Measurements from ENCODE around the gene HARBI1. TPM values are rescaled to one million over a fixed set of nuclear protein-coding genes. Genes with fewer than 3 reads are reported as not detected.

HARBI1 gene
- total and polyA plus RNA-seq, 2 of the 8 experiments (the other 6 are each of a cell fraction or from before 2014, with no cell fraction given), result 3.8 to 5.1 TPM

DNA sequence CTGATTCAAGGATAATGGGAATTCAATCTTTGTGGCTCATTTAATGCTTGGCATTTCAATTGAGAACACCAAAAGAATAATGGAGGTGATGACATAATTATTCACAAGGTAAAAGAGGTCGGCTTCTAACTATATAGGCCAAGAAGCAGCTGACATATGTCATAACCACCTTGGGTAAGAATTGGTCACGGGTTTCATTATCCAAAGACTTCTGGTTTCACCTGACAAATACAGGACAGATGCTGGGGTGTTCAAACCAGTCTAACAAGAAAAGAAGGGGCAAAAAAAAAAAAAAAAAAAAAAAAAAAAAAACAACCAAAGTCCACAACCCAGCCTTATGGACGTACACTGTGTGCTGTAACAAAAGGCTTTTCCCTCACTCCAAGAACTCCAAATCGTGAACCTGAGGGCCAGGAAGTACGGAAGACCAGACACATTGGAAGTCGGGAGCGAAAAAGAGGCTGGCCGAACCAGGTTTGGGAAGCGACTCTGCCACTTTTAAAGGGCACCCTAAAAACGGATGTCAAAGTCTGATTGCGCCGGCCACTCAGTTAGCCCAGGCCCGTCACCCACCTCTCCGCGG is 385 bp downstream of the HARBI1 start:
- no peak overlapping the region; the same call in 1 of the 2 replicates for H2BK15ac ChIP-seq (ENCODE audit: low read length)
- H4K20me1 ChIP-seq (replicated peaks in 1 of 2; ENCODE audit: control insufficient read depth in 1 of 2, insufficient read depth in 2 of 2, low read length in 2 of 2), result no peaks in the 10 kb centered on the region
- H3K23ac ChIP-seq (ENCODE audit: insufficient read length), result no peak overlapping the region
- no peaks in the 10 kb centered on the region for H3K27me3 ChIP-seq (replicated peaks in 1 of 4; ENCODE audit: control insufficient read depth in 3 of 4, extremely low read depth in 1 of 4, insufficient read depth in 3 of 4, low read length in 3 of 4)
- H4K91ac ChIP-seq (replicated peaks; ENCODE audit: insufficient read length, low read length), result no peak overlapping the region
- H3K4ac ChIP-seq (replicated peaks; ENCODE audit: insufficient read length, low read depth, low read length), result no peak overlapping the region
- H3K9ac ChIP-seq (replicated peaks in 1 of 4; ENCODE audit: extremely low read depth in 1 of 4, low read depth in 3 of 4, low read length in 3 of 4), result peak overlapping the region in 3 of 4 experiments; percentile 80 to 100 (median 95); a peak in 6 of 7 replicates
- no peak overlapping the region for H3K56ac ChIP-seq (replicated peaks; ENCODE audit: insufficient read length, low read depth, low read length)
- 0 out of 8 replicates have a peak, but pooled peaks cover 0 to 4% (median 0%) of the 10 kb centered on the region in 4 experiments for H3K36me3 ChIP-seq (ENCODE audit: control insufficient read depth in 2 of 4, insufficient read depth in 4 of 4, low read length in 3 of 4)
- FAIRE-seq, result no peak
- WGBS, 2 experiments (ENCODE audit: extremely low coverage in 1 of 2, insufficient coverage in 1 of 2, insufficient read length in 1 of 2, insufficient replicate concordance in 2 of 2, low coverage in 1 of 2, low lambda C conversion rate in 2 of 2, missing lambda C conversion rate in 1 of 2), result 12% methylated on average over 15 of the region's 15 CpGs; no CpG with 5 or more reads in 1 of the 2 experiments
- peaks cover 5% of the 10 kb centered on the region; the same call in 1 of the 2 replicates for H3K79me1 ChIP-seq (ENCODE audit: low read depth, low read length)
- peak overlapping the region; percentile 85 to 99 (median 97) for H3K4me3 ChIP-seq (ENCODE audit: extremely low read depth in 1 of 4, insufficient read depth in 2 of 4, low read depth in 3 of 4, low read length in 4 of 4)
- H2BK12ac ChIP-seq (ENCODE audit: low read depth, low read length), result no peak overlapping the region
- H2BK20ac ChIP-seq (ENCODE audit: low read length), result no peak overlapping the region
- peaks cover 0 to 32% of the 10 kb centered on the region in 2 experiments; a peak in 3 of 4 replicates for H3K79me2 ChIP-seq (ENCODE audit: control insufficient read depth in 1 of 2, insufficient read depth in 2 of 2, low read length in 2 of 2)
- no peak overlapping the region for H2BK120ac ChIP-seq (replicated peaks; ENCODE audit: low read depth, low read length)
- peak overlapping the region; percentile 91 for H2AFZ ChIP-seq (ENCODE audit: low read length)
- peak overlapping the region; percentile 17; the same call in 1 of the 2 replicates for H4K8ac ChIP-seq (ENCODE audit: extremely low read depth, insufficient read depth, low read length)
- H3K14ac ChIP-seq (ENCODE audit: insufficient read length), result no peak overlapping the region
- no peaks in the 10 kb centered on the region; a peak in 1 of 7 replicates for H3K4me1 ChIP-seq (replicated peaks in 1 of 4; ENCODE audit: control insufficient read depth in 3 of 4, insufficient read depth in 4 of 4, low read length in 3 of 4)
- no peak for DNase-seq (ENCODE audit: low read depth in 1 of 2, low spot score in 2 of 2)
- peak overlapping the region; percentile 98 for H3K27ac ChIP-seq (ENCODE audit: low read depth, low read length)
- ChIA-PET POLR2A (ENCODE audit: partially characterized antibody) (interaction anchor here (0.6 to 0.9 kb wide), 2 partner anchors 9 to 14 kb away, joined by 3 to 4 read pairs; no protein-coding TSS in a partner anchor), CTCF (ENCODE audit: partially characterized antibody) (interaction anchor here (0.7 to 1.6 kb wide), 9 partner anchors 9 to 223 kb away, joined by 3 to 6 read pairs (median 3); no protein-coding TSS in a partner anchor)
- no peaks in the 10 kb centered on the region for H3K9me3 ChIP-seq (ENCODE audit: insufficient read depth in 2 of 2, low read depth in 1 of 2, low read length in 1 of 2)
- peak overlapping the region; percentile 55 for H4K5ac ChIP-seq (ENCODE audit: insufficient read length, low read depth, low read length)
- peak overlapping the region; percentile 81 to 85 for H3K4me2 ChIP-seq (ENCODE audit: insufficient read depth in 1 of 2, low read depth in 2 of 2, low read length in 2 of 2)
- peak overlapping the region; percentile 62; the same call in 1 of the 2 replicates for H3K18ac ChIP-seq (ENCODE audit: extremely low read depth, low read length)
- H2AK5ac ChIP-seq (ENCODE audit: low read depth, low read length), result no peak overlapping the region
- H2BK5ac ChIP-seq (ENCODE audit: low read depth, low read length), result peak overlapping the region; percentile 99
- TF ChIP-seq SRF (IDR thresholded peaks at IDR 0.05; ENCODE audit: low read depth, low read length), result no peak
- TF ChIP-seq PHF8 (conservative IDR thresholded peaks at IDR 0.05; ENCODE audit: low read depth, low read length), result peak; percentile 25; the same call in 1 of the 2 replicates
- peak in 1 of 2 experiments; percentile 45; a peak in 1 of 4 replicates for TF ChIP-seq SIN3A (conservative IDR thresholded peaks at IDR 0.05 in 1 of 2, IDR thresholded peaks at IDR 0.05 in 1 of 2; ENCODE audit: low read depth in 1 of 2, low read length in 2 of 2)
- no peaks in the 10 kb centered on the region for H3K23me2 ChIP-seq (ENCODE audit: low read depth, low read length)

All from H1 (cell line).